ENCODE measurements around the gene NKTR. TPM values are rescaled to one million over a fixed set of nuclear protein-coding genes. Genes with fewer than 3 reads are reported as not detected.

The NKTR gene
- total and polyA plus RNA-seq, 2 of the 13 experiments (the other 11 are each of a cell fraction or from before 2014, with no cell fraction given): 41.3 to 59.6 TPM

DNA sequence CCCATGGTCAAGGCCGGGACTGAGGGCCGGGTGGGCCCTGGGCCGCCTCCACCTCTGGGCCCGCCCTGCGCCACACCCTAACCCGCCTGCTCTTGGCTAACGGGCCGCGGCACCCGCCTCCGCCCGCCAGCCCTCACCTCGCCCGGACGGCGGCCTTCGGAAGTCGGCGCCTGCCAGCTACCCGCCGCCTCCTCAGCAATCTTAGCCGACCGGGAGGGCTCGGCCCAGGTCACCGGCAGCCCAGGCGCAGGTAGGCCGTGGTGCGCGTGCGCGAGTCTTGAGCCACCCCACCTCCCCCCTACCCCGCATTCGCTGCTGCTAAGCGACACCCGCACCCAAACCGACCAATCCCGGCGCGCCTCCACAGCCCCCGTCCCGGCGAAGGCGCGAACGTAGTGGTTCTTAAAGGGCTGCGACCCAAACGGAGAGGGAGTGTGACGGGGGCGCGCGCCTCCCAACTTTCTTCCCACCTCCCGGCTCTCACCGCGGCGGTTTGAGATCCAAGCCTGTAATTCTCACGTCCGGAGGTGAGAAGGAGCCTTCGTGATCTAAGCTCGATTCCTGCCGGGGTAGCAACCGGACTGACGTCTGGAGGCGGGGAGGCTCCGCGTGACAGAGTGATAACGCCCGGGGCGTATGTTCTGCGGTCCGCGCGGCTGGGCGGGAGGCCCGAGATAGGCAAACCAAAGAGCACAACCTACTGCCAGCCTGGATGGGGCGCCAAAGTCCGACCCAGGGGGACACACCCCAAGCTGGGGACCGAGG is 18.6 kb upstream of the NKTR start, which contains the start of gene SEC22C (continued):
- 0 out of 2 replicates have a peak, but pooled peaks have one; percentile 50 for TF ChIP-seq ZNF546 (CRISPR knock-in tag; conservative IDR thresholded peaks at IDR 0.05)
- no peak for TF ChIP-seq HNRNPH1 (optimal IDR thresholded peaks at IDR 0.05; ENCODE audit: low read depth, low read length)
- peak; percentile 94; the same call in 1 of the 2 replicates for TF ChIP-seq TBX2 (CRISPR knock-in tag; IDR thresholded peaks at IDR 0.05; ENCODE audit: borderline replicate concordance)
- TF ChIP-seq POLR2G (IDR thresholded peaks at IDR 0.05; ENCODE audit: low read depth, low read length): peak; percentile 88
- TF ChIP-seq, protein P1, sequence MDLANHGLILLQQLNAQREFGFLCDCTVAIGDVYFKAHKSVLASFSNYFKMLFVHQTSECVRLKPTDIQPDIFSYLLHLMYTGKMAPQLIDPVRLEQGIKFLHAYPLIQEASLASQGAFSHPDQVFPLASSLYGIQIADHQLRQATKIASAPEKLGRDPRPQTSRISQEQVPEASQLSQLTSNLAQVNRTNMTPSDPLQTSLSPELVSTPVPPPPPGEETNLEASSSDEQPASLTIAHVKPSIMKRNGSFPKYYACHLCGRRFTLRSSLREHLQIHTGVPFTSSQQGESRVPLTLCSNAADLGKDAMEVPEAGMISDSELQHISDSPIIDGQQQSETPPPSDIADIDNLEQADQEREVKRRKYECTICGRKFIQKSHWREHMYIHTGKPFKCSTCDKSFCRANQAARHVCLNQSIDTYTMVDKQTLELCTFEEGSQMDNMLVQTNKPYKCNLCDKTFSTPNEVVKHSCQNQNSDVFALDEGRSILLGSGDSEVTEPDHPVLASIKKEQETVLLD (CRISPR knock-in tag; IDR thresholded peaks at IDR 0.05; ENCODE audit: low read depth): no peak
- TF ChIP-seq SCMH1 (CRISPR knock-in tag; IDR thresholded peaks at IDR 0.05; ENCODE audit: borderline replicate concordance): no peak
- TF ChIP-seq NFIC (IDR thresholded peaks at IDR 0.05; ENCODE audit: low read length): no peak
- no peak for TF ChIP-seq TSC22D2 (CRISPR knock-in tag; IDR thresholded peaks at IDR 0.05; ENCODE audit: borderline replicate concordance)
- TF ChIP-seq PHB2 (IDR thresholded peaks at IDR 0.05; ENCODE audit: partially characterized antibody): no peak
- TF ChIP-seq NFYB (CRISPR knock-in tag; IDR thresholded peaks at IDR 0.05): peak; percentile 85
- TF ChIP-seq, protein P2, sequence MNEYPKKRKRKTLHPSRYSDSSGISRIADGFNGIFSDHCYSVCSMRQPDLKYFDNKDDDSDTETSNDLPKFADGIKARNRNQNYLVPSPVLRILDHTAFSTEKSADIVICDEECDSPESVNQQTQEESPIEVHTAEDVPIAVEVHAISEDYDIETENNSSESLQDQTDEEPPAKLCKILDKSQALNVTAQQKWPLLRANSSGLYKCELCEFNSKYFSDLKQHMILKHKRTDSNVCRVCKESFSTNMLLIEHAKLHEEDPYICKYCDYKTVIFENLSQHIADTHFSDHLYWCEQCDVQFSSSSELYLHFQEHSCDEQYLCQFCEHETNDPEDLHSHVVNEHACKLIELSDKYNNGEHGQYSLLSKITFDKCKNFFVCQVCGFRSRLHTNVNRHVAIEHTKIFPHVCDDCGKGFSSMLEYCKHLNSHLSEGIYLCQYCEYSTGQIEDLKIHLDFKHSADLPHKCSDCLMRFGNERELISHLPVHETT (CRISPR knock-in tag; conservative IDR thresholded peaks at IDR 0.05): no peak
- TF ChIP-seq YEATS4 (CRISPR knock-in tag; IDR thresholded peaks at IDR 0.05; ENCODE audit: borderline replicate concordance): peak; percentile 68; the same call in 1 of the 2 replicates
- TF ChIP-seq XBP1 (CRISPR knock-in tag; IDR thresholded peaks at IDR 0.05): no peak
- no peak for TF ChIP-seq ZBTB21 (CRISPR knock-in tag; IDR thresholded peaks at IDR 0.05)
- no peak for TF ChIP-seq ZFYVE20 (CRISPR knock-in tag; IDR thresholded peaks at IDR 0.05; ENCODE audit: borderline replicate concordance, low read depth)
- TF ChIP-seq ZFP62 (CRISPR knock-in tag; IDR thresholded peaks at IDR 0.05): no peak
- TF ChIP-seq, protein P3, sequence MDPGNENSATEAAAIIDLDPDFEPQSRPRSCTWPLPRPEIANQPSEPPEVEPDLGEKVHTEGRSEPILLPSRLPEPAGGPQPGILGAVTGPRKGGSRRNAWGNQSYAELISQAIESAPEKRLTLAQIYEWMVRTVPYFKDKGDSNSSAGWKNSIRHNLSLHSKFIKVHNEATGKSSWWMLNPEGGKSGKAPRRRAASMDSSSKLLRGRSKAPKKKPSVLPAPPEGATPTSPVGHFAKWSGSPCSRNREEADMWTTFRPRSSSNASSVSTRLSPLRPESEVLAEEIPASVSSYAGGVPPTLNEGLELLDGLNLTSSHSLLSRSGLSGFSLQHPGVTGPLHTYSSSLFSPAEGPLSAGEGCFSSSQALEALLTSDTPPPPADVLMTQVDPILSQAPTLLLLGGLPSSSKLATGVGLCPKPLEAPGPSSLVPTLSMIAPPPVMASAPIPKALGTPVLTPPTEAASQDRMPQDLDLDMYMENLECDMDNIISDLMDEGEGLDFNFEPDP (CRISPR knock-in tag; conservative IDR thresholded peaks at IDR 0.05): no peak
- peak; percentile 32 for TF ChIP-seq XRCC5 (optimal IDR thresholded peaks at IDR 0.05; ENCODE audit: low read length)
- peak; percentile 49; the same call in 1 of the 2 replicates for TF ChIP-seq ARNT2 (CRISPR knock-in tag; IDR thresholded peaks at IDR 0.05; ENCODE audit: low read depth)
- no peak; the same call in 1 of the 2 replicates for TF ChIP-seq ISX (CRISPR knock-in tag; conservative IDR thresholded peaks at IDR 0.05)
- TF ChIP-seq MAZ (IDR thresholded peaks at IDR 0.05; ENCODE audit: borderline replicate concordance, low read depth, low read length): peak; percentile 51; the same call in 1 of the 2 replicates
- TF ChIP-seq MAZ (CRISPR knock-in tag; IDR thresholded peaks at IDR 0.05; ENCODE audit: low read depth): peak; percentile 71; the same call in 1 of the 2 replicates
- TF ChIP-seq ZNF329 (CRISPR knock-in tag; IDR thresholded peaks at IDR 0.05; ENCODE audit: low read depth): no peak; the same call in 1 of the 2 replicates
- TF ChIP-seq HNRNPK (IDR thresholded peaks at IDR 0.05; ENCODE audit: low read depth, low read length, poor library complexity, severe bottlenecking): peak; percentile 62
